NCI-H82 treated with DMSO at 0.1 percent for 48 hours (cell line): ENCODE measurements around the gene FRMD3.
A peak's percentile ranks its signal among the peaks of the same experiment; 100 is the strongest.

ENCODE experiments used
- DNase-seq: peaks from one replicate; lab custom pipeline; 2025; ENCODE audit not compliant: unreplicated experiment; lab: John Stamatoyannopoulos, UW

Gene FRMD3

DNA sequence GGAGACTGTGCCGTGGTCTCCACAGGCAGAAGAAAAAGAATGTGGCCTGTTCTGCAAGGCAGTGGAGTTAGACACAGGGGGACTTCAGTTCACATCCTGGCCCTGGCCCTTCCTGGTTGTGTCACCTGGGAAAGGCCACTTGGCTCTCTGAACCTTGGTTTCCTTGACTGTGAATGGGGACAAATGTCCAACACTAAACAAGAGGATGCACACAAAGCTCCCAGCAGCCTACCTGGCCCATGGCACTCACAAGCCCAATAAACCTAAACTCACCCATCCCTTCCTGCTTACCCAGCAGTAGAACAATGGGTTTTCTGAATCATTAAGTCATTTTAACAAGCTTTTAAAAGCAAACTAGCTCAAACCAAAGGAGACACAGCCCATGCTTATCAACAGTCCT is 103.9 kb downstream of the FRMD3 start:
- DNase-seq, result no peak

DNA sequence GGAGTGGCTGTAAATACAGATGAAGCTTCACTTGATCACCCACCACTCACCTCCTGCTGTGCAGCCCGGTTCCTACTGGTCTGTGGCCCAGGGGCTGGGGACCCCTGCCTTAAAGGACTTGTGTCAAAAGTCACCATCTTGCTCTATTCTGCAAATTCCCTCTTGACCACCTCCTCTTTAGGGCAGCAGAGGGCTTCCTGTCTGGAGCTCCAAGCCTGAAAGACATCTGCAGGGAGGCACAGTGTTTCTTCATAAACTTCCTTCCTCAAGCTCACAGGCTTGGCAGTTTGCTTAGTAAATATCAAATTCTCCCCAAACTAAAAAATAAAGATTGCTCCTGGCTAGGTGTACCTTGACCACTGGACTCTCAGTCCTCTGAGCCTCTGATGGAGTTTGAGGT is 104.4 kb downstream of the FRMD3 start:
- no peak for DNase-seq

DNA sequence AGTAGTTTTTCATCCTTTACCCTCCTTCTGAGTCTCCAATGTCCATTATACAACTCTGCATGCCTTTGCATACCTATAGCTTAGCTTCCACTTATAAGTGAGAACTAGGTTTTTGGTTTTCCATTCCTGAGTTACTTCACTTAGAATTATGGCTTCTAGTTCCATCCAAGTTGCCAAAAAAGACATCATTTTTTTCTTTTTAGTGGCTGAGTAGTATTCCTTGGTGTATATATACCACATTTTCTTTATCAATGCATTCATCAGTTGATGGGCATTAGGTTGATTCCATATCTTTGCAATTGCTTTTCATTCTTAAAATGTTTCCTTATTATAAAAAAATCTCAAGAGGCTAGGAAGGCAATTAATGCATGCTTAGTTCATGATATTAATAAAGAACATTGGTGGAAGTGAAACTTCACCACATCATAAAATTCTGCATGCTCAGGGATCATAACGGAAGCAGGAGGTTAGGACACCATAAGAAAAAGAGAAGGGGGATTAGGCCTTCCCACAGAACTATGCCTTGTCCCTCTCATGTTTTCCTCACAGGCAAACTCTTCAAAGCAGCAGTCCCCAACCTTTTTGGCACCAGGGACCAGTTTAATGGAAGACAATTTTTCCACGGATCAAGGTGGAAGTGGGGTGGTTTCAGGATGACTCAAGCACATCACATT is 105.2 kb downstream of the FRMD3 start:
- no peak for DNase-seq

DNA sequence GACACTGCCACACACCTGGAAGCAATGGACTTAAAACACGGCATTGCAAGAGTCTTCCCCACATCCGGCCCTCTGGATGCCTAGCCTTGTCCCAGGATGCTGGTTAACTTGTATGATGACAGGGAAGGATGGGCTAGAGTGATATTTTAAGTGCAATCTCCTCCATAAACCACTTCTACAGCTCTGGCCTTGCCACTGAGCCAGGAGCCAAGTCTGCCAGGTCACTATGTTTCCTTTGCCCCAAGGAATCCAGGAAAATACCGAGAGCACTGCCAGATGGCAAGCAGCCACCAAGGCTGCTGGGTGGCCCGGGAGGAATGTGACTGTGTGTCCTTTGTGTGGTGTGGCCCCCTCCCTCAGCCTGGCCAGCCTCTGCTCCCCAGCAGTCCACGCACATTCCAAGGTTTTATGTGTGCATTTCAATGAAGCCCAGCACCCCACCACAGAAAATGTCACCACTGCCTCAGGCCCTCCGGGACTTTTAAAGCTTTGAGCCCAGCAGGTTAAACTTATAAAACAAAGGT is 106.0 kb downstream of the FRMD3 start:
- DNase-seq, result no peak

DNA sequence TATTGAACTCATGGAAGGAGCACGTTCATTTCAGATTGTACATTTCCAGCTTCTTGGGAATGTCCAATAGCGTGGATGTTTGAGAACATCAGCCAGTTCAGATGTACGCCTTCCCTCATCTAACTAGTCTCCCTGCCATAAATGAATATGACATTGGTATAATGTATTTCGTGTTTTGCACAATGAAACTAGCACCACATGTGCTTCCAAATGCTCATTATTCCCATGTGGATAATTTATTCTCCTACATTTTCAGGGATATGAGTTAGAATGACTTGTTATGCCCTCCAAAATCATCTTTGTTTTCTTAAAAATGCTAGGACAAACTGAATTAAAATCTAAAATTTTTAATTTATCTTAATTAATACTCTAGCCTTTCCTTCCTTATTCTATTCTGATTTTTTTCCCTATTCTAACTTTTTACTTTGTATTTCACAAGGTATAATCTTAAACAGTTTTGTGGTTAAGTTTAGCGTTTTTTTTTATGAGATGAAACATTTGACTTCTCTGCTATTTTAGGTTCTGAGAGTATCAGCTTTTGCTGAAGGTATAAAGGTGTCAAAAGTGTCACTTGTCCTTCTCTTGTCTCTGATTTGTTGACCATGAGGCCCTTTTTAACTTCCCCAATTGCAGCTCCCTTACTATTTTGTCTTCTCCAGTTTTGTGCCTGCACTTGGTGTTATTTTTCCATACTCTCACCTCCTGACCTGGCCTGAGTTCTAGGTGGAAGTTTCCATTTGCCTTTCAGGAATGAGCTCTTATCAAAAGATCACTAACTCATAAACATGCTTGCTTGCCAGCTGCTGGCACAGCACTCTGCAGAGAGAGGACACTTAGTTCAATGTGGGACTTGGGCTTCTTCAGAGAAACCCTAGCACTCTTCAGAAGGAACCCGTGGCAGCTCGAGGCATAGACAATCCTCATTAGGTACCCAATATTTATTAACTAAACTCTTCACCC is 106.8 kb downstream of the FRMD3 start:
- no peak for DNase-seq

DNA sequence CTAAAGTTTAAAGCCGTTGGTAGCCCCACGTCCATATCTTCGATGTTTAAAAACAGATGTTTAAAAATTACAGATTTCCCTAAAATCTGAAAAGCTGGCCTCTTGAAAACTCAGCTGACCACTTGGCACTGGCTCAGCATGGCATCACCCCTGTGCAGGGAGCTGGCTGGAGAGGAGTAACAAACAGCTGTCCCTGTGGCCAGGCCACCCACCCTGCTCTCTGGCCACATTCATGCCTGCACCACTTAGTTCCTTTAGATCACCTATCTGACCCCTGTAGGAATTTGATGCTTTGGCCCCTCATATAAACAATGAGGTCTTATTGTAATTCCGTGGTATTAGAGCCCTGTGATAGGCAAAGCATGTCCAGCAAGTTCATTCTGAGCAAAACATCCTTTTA is 107.5 kb downstream of the FRMD3 start:
- no peak for DNase-seq

DNA sequence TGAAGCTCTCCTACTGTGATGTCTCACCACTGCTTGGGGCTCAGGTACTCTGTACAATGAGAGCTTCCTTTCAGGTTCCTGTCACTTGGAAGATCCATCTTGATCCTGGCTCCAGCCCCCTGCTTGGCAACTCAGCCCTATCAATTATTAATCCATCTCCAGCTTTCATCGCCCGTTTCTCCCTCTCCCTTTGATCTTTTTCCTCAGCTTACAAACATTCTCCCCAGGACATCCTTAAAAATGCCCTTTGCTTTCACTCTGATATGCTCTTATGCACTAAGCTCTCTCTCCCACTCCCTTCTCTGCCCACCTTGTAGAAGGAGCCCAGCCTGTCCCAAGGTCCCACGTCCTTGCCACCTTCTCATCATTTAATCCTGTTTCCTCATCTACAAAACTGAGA is 109.0 kb downstream of the FRMD3 start:
- DNase-seq, result no peak

DNA sequence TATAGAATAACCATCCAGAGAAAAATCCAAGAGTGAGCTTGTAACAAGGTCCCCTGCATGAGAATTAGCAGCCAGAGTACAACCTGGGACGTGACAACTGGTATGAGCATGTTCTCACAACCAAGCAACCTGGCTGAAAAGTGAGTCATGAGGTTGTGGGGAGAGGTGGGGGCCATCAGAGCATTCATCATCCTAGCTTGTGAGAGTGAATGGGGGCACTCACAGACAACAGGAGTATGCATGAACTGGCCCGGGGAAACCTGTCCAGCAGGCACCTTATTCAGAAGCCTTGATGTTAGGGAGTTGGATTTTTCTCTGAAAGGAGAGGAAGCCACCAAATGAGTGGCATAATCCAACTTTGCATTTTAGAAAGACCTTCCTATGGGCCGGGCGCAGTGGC is 113.0 kb downstream of the FRMD3 start:
- no peak for DNase-seq

DNA sequence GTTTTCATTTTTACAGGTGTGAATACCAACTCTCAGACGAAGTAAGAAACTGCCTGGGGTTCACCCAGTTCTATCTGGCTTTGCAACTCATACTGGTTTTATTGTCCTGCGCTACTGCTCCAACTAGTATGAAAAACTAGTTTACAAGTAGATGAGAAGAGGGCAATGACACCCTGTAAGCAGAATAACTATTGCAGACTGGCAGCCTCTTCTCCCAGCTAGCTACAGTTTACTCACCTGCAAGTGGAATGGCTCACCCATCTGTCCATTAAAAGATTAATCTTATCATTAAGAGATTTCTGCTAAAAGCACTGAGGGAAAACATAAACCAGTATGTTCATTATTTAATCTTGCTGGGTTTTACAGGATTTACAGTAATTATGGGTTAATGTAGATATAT is 113.4 kb downstream of the FRMD3 start:
- peak; percentile 66 for DNase-seq

DNA sequence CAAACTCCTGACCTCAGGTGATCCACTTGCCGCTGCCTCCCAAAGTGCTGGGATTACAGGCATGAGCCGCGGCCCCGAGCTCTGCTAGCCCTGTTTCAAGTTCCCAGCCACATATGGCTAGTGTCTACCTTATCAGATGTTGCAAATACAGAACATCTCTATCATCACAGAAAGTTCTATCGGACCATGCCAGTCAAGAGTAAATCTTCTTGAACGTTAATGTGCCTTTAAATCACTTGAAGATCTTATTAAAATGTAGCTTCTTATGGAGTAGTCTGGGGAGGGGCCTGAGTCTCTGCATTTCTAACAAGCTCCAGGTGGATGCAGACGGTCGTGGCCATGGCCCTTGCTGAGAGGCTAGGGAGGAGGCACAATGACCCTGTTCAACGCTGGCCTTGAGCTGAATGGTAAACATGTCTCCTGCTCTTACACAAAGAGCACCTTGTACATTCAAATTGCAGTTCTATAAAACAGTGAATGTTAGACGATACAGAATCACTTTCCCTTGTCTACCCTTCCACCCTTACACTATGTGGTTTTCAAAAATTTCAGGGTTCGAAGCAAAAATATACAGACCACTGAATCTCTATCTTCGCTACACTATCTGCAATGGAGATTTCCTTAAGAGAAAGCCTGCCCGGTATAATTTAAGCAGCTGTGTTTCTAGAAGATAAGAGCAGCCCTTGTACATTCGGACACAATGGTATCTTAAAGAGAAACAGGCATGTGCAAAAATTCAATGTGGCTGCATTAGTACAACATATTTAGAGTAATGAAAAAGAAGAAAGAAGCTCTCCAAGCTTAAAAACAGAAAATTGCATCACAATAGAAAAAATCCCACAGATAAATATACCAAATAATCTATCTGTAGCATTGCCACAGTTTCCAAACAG is 114.1 kb downstream of the FRMD3 start:
- DNase-seq, result peak; percentile 60

DNA sequence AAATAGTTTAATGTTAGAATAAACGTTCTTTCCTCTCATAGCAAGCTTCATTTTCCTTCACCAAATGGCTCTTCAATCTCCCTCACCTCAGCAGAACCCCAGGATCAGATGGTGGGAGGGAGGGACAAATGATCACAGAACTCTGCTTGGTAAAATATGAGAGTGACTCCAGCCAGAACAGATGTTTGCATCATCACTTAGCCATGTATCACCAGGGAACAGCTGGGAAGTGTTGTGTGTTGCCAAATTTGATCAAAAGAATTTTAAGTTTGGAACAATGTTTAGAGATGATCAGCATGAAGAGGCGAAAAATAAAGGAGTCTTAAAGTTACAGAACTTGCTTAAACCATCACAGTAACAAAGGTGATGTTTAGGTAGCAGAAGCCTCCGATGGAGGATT is 115.7 kb downstream of the FRMD3 start:
- no peak for DNase-seq

DNA sequence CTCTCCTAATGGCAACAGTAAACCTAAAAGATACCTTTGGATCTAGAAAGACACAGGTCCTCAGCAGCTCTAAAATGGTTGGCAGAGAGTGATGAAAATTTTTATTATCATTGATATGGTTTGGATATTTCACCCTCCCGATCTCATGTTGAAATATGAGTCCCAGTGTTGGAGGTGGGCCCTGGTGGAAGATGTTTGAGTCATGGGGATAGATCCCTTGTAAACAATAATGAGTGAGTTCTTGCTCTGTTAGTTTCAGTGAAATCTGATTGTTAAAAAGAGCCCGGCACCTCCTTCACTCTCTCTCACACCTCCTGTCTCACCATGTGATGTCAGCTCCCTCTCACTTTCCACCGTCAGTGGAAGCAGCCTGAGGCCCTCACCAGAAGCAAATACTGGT is 117.7 kb downstream of the FRMD3 start:
- DNase-seq, result no peak

DNA sequence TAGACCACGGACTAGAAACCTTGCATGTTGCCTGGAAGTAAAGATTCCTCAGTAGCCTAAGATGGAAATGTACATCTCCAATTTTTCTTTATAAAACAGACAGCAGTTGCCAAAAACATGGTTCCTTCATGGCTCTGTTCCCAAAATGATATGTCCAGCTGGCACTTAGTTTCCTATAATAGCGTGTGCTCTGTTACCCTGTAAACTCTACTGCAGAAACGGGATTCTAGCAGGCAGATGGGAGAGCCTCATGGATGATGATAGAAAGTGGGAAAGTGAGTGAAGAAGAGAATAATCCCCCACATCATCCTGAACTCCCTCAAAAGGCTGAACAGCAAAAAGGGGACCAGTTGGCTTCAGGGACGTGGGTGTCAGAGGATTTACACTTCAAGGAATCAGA is 118.2 kb downstream of the FRMD3 start:
- DNase-seq, result no peak

DNA sequence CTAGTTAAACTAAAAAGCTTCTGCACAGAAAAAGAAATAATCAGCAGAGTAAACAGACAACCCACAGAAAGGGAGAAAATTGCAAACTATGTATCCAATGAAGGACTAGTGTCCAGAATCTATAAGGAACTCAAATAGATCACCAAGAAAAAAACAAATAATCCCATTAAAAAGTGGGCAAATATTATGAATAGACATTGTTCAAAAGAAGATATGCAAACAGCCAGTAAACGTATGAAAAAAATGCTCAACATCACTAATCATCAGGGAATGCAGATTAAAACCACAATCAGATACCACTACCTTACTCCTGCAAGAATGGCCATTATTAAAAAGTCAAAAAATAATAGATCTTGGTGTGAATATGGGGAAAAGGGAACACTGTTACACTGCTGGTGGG is 119.9 kb downstream of the FRMD3 start:
- DNase-seq, result no peak

DNA sequence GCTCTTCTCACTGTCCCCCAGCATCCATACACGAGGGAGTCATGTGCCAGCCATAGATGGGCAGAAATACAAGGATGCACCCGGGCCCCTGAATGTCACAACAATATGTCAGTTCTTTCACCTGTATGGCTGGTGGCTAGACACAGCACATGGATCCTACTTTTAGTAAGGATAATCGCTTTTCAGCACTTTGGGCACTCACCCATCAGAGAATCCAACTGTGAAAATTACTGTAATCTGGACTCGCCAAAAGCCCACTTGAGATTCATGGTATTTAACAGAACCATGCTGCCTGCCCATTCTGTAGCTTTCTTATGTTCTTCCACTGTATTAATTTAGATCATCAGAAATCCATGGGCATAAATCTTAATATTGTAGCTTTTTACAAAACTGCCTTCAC is 124.8 kb downstream of the FRMD3 start:
- no peak for DNase-seq

DNA sequence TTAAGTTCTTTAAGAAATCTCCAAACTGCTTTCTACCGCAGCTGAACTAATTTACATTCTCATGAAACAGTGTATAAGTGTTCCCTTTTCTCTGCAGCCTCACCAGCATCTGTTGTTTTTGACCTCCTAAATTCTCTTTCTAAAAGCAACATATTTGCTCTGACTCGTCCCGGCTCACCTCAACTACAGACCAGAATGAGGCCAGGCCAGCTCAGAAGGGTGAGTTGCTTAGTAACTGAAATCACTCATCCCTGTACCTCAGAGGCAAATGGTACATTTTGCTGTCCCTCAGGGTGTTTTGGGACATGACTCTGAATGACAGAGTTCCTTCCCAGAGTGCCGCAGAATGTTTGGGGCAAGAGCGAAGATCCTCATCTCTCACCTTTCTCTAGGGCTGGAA is 127.5 kb downstream of the FRMD3 start:
- DNase-seq, result no peak

DNA sequence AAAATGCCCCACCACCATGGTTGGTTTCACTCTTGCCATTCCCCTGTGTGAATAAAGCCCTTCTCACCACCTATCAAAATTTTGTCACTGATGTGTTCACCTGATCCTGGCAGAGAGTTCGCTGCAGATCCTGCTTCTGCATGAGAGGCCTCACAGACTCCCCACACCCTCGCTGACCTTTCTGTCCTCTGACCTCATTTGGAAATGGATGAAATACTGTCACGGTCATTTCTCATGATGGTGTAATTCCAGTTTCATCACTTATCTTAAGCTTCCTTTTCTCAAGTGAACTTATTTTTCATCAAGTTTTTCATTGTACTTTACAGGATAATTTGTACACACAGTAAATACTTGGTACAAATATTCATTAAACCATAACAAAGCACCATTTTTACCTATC is 131.3 kb downstream of the FRMD3 start:
- DNase-seq, result no peak

DNA sequence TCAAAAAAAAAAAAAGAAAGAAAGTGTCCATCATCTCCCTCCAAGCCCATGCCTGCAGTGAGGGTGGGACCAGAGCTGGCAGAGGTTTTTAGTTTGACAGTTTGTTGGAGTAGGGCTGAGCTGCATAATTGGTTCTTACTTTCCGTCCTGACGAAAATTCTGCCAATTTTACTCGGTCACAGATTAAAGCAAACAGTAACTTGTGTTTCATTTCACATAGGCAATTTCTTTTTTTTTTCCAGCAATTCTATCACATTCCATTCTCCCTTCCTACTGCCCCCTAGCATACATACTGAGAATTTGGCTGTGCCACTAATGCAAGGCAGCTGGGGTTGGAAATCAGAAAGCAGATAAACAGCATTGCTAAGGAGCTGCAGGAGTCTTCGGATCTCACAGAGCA is 132.4 kb downstream of the FRMD3 start:
- no peak for DNase-seq

DNA sequence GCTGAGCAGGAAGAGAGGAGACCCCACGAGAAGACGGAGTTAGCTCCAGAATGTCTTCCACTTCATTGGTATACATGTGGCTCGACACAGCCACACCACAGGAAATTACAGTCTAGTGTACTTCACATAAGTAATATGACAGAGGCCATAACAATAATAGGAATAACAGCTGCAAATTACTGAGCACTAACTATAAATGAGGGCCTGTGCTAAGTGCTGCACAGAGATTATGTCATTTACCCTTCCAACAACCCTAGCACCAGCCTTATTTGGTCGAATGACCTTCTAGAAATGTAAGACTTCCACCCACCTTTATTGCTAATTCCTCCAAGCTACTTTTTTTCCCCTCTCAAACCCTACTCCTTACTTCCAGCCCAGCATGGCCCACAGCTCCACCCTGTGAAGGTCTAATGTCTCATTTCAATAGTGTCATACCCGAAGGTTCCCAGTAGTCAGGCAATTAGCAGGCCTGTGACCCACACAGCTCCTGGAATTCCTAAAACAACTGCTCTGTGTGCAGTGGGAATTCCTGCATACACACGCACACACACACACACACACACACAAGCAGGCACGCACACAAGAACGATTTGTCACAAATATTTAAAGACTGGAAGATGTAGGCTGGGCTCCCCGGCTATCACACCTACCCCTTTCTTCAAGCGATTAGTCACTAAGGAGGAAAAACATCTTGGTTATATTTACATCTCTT is 134.5 kb downstream of the FRMD3 start:
- no peak for DNase-seq

DNA sequence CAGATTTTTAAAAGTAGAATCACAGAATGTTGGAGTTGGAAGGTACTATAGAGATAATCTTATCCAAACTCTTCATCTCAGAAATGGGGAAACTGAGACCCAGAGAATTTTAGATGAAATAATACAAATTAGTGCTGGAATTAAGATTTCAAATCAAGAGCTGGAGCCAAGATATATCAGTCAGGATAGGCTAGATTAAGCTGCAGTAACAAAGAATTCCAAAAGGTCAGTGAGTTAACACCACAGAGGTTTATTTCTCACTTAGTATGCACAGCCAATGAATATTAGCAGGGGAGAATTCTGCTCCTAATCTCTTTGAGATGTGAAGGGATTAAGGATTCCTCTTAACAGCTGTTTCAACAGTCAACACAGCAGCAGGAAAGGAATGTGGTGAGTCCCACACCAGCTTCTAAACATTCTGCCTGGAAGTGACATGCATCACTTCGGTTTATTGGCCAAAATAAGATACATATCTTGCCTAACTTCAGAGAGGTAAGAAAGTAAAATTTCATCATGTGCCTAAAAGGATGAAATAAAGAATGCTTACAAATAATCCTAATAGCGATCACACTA is 136.8 kb downstream of the FRMD3 start:
- DNase-seq, result no peak
